Epithelial cell of proximal tubule (primary cell): ENCODE measurements around the gene SYTL3. TPM values are rescaled to one million over a fixed set of nuclear protein-coding genes. Genes with fewer than 3 reads are reported as not detected.
"Not testable (repeated sequence)": the region's sequence is repeated elsewhere in the genome, so short reads cannot be mapped to it uniquely, and the experiment has no call there.

Experiments
- DNase-seq: peaks from one replicate; pipeline ENCODE4 v3.0.0-alpha.2; 2011; ENCODE audit warnings: low read depth
- H3K4me3 ChIP-seq: 2 replicates; pipeline ENCODE4 v1.5.1; 2011; ENCODE audit warnings: low read depth, mild to moderate bottlenecking, low read length
- total RNA-seq: library from RNA; depleted of rRNA; stranded (reverse); fragments of >200 nt; gene quantifications from 2 replicates; pipeline ENCODE4 v1.2.3, GENCODE V29; 2015
- TF ChIP-seq, protein P1 (sequence below): conservative IDR thresholded peaks from 2 replicates; pipeline ENCODE4 v1.5.1; 2012; ENCODE audit warnings: low read depth, mild to moderate bottlenecking, low read length

The SYTL3 gene
- total RNA-seq, 1 donor from 2014 or later = 11.0 TPM

DNA sequence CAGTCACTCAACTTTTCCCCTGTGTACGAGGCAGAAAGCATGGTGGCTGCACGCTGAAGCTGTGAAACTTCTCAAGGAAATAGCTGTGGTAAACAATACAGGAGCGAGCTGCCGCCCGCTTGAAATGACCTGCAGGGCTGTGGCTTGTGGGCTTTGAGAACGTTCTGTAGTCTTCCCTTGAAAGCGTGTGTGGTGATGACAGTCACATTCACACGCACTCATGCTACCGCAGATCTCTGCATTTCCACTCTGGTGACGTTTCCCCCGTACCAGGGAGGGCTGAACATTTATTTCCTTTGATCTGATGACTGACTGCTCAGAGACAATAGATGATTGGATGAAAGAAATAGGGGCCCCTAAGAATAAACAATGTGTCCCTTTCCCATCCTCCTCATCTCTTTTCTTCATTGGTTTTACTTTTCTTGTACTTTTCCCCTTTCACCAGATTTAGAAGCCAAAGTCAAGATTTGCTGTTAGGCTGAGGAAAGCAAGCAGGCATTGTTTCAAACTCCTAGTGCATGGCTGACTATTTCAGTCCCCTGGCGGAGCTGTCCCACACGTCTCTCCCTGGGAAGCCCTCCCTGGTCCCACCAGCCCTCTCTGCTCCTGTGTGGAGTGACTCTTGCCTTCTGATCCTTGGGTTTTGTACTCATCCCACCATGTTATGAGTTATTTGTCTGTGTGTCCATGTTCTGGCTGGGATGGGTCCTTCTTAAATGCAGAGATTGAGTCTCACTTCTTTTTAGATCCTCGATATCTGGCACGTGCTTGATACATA, 3.9 kb downstream of the SYTL3 start:
- TF ChIP-seq, protein P1, sequence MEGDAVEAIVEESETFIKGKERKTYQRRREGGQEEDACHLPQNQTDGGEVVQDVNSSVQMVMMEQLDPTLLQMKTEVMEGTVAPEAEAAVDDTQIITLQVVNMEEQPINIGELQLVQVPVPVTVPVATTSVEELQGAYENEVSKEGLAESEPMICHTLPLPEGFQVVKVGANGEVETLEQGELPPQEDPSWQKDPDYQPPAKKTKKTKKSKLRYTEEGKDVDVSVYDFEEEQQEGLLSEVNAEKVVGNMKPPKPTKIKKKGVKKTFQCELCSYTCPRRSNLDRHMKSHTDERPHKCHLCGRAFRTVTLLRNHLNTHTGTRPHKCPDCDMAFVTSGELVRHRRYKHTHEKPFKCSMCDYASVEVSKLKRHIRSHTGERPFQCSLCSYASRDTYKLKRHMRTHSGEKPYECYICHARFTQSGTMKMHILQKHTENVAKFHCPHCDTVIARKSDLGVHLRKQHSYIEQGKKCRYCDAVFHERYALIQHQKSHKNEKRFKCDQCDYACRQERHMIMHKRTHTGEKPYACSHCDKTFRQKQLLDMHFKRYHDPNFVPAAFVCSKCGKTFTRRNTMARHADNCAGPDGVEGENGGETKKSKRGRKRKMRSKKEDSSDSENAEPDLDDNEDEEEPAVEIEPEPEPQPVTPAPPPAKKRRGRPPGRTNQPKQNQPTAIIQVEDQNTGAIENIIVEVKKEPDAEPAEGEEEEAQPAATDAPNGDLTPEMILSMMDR = no peak
- no peak overlapping the region for H3K4me3 ChIP-seq
- DNase-seq = no peak

DNA sequence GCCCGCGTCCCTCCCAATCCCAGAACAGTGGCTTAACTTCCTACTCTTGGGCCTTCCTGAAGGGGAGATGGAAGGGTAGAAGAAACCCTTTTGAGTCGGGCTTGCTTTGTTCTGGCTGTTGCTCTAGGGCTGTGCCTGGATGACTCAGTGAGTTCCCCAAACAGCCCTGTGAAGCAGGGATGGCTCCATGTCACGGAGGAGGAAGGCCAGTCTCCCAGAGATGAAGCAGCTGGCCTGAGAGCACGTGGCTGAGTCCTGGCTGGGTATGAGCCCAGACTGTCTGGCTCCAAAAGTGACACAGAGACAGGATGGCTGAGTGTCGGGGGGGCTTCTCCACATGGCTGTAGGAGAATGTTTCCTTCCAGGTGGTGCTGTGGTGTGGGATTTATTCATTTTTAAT, 4.6 kb downstream of the SYTL3 start:
- DNase-seq = no peak
- H3K4me3 ChIP-seq = no peak overlapping the region
- TF ChIP-seq, protein P1 = no peak

DNA sequence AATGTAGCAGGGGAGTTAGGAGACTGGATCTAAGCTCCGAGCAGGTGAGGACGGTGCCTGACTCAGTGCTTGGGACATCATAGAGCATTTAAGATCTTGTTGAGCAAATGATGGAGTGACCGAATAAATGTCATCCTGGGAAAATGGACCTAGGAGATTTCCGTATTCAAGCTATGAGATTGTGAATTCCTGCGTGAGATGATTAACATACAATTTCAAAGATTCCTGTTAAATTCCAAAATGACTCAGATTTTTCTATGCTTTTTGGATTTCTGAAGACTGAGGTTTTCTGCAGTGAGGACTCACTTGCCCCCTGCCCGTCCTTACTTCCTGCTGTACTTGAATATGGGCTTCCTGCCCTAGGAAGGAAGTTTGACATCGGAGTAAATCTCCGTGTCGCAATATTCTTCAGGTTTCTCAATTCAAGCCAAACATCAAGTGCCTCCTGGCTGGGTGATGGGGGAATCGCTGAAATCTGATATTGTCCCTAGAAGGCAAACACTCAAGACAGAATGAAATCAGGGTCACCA, 5.2 kb downstream of the SYTL3 start:
- DNase-seq = no peak
- TF ChIP-seq, protein P1 = no peak
- H3K4me3 ChIP-seq = no peak overlapping the region

DNA sequence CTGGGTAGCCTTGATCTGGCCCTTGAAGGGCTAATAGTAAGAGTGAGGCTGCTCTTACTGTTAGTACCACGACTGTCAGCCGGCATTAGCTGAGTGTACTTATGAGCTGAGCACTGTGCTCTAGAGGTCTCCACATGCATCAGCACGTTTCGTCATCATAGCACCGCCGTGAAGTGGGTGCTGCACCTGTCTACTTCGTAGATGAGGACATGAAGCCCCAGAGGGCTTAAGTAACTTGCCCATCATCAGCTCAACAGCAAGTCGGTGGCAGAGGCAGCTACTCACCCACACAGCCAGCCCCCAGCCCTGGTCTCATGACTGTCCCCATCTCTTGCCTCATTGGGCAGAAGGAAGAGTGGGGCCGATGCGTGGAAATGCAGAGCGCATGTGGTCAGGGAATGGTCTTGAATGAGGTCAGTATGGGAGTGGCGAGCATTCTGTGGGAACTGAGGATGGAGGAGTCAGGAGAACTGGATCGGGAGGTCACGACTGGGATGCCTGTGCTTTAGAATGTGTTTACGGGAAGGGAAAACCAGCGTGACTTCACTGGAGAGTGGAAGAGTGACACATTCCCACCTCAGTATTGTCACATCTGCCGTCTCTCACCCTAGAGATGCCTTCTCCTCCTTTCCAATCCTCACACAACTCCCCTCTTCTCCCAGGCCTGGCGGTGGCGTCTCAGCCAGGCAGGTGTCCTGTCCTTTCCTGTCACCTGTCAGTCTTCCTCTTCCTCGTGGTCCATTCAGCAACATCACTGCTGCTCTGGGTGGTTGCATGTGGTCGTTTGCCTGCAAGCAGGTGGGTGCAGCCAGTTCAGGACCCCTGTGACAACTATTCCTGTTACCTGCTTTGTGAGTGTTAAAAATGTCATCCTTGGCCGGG, 6.0 kb downstream of the SYTL3 start:
- TF ChIP-seq, protein P1 = no peak
- no peak overlapping the region for H3K4me3 ChIP-seq
- no peak for DNase-seq

DNA sequence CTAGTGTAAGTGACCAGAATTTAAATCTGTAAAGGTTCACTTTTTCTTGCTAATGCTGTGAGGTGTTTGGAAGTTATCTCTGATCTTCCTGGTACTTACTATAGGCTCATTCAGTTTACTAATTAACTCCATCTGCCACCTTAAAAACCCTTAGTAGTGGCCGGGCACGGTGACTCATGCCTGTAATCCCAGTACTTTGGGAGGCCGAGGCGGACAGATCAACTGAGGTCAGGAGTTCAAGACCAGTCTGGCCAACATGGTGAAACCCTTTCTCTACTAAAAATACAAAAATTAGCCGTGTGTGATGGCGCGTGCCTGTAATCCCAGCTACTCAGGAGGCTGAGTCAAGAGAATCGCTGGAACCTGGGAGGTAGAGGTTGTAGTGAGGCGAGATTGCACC, 7.1 kb downstream of the SYTL3 start:
- not testable (repeated sequence) for H3K4me3 ChIP-seq
- peak; percentile 81 for DNase-seq

DNA sequence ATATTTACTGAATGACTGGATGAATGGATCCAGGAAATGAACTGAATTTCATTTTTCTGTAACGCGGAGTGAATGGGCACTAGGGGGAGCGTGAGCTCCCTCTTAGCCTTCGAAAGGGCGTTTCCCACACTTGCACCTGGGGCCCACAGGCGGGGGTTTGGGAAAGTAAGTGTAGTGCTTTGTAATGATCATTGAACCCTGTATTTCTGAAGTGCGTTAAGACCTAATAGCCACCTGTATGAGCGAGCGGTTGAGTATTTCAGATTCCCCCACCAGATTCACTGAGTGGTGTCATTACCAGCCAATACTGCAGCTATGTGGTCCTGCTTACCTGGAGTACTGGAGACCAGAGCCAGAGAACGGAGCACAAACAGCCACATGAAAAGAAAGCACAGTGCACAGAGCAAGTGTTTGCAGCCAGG, 10.5 kb downstream of the SYTL3 start:
- no peak for DNase-seq
- TF ChIP-seq, protein P1 = peak; percentile 69
- H3K4me3 ChIP-seq = no peak overlapping the region

DNA sequence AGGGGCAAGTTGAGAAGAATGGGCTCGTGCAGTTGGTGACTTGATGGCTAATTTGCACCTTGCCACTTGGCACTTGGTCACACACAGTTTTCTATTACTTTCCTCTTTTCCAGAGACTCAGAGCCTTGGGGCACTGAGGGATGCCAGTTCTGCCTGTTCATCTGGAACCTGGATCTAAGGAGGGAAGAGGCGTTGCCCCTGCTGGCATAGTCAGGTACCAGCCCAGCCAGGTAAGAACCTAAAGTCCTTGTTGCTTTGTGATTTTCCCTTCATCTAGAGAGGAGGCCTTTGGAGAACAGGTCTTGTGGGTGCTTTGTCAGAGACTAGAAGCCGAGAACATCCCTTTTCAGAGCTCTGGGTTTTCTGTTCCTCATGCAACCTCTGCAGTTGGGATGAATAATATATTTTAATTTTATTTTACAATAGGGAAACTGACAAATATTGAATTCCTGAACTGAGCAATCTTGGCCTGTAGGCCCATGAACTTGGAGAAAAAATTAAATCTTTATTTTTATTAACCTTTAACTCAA, 11.4 kb downstream of the SYTL3 start:
- no peak for DNase-seq
- TF ChIP-seq, protein P1 = peak; percentile 6
- no peak overlapping the region for H3K4me3 ChIP-seq
